Gastroesophageal sphincter (tissue), 4 donors: ENCODE results near the gene DOK7. TPM values are rescaled to one million over a fixed set of nuclear protein-coding genes. Genes with fewer than 3 reads are reported as not detected.

ENCODE experiments used
- ATAC-seq: fragments of 150-250 bp; one replicate; pipeline ENCODE4 v1.9.1; 2016; ENCODE audit warnings: mild to moderate bottlenecking, moderate library complexity
- H3K27ac ChIP-seq, 4 donors: fragments of 200-600 bp; sonication (generic) in 3 of 4; 1 replicate in 3 of 4; 2 replicates in 1 of 4; pipeline ENCODE4 v1.5.1; 2016 to 2019
- H3K27me3 ChIP-seq: fragments of 200-600 bp; sonication (generic); one replicate; pipeline ENCODE4 v1.5.1; 2019
- H3K36me3 ChIP-seq, 2 donors: fragments of 200-600 bp; sonication (generic); one replicate each; pipeline ENCODE4 v1.5.1; 2019; ENCODE audit warnings: control low read depth in 1 of 2
- H3K4me1 ChIP-seq, 3 donors: fragments of 200-600 bp; sonication (generic); 1 replicate in 2 of 3; 2 replicates in 1 of 3; pipeline ENCODE4 v1.5.1; 2016 to 2019; ENCODE audit warnings: control low read depth in 2 of 3
- H3K4me3 ChIP-seq, 2 donors: fragments of 200-600 bp; sonication (generic); one replicate each; pipeline ENCODE4 v1.5.1; 2019; ENCODE audit warnings: mild to moderate bottlenecking in 1 of 2, moderate library complexity in 1 of 2
- H3K9me3 ChIP-seq, 3 donors: fragments of 200-600 bp; sonication (generic); one replicate each; pipeline ENCODE4 v1.5.1; 2017 to 2019; ENCODE audit warnings: control low read depth in 2 of 3
- EP300 ChIP-seq: sonication (generic); formaldehyde crosslinking; IDR thresholded peaks from one replicate; pipeline ENCODE4 v1.6.1; 2017; ENCODE audit warnings: antibody characterized with exemption, mild to moderate bottlenecking
- POLR2A ChIP-seq, 2 donors: fragments of 450-650 bp; IDR thresholded peaks; one replicate each; pipeline ENCODE4 v1.6.1; 2017; ENCODE audit warnings: antibody characterized with exemption in 2 of 2, mild to moderate bottlenecking in 2 of 2, moderate library complexity in 1 of 2
- POLR2AphosphoS5 ChIP-seq: sonication (generic); formaldehyde crosslinking; IDR thresholded peaks from one replicate; pipeline ENCODE4 v1.6.1; 2017; ENCODE audit warnings: antibody characterized with exemption
- WGBS, 2 donors: methylation state at CpG; one replicate each; pipeline ENCODE4 v1.1.5; 2018; ENCODE audit warnings: low coverage in 1 of 2; 5-methylcytosine and 5-hydroxymethylcytosine counted together
- total RNA-seq, 4 donors: library from RNA; depleted of rRNA; stranded (reverse); fragments of >200 nt; gene quantifications; one replicate each; pipeline ENCODE4 v1.1.0, GENCODE V29; 2016
- TF ChIP-seq, protein P1 (sequence below), 4 experiments: fragments of 200-600 bp in 2 of 4; fragments of 450-650 bp in 2 of 4; sonication (generic) in 1 of 4; IDR thresholded peaks; one replicate each; pipeline ENCODE4 v1.5.1; 2017 to 2019; ENCODE audit warnings: antibody characterized with exemption in 4 of 4, mild to moderate bottlenecking in 2 of 4, moderate library complexity in 2 of 4

Gene DOK7
- total RNA-seq, 4 donors from 2014 or later: 0.32 to 5.3 (median 2.8) TPM

DNA sequence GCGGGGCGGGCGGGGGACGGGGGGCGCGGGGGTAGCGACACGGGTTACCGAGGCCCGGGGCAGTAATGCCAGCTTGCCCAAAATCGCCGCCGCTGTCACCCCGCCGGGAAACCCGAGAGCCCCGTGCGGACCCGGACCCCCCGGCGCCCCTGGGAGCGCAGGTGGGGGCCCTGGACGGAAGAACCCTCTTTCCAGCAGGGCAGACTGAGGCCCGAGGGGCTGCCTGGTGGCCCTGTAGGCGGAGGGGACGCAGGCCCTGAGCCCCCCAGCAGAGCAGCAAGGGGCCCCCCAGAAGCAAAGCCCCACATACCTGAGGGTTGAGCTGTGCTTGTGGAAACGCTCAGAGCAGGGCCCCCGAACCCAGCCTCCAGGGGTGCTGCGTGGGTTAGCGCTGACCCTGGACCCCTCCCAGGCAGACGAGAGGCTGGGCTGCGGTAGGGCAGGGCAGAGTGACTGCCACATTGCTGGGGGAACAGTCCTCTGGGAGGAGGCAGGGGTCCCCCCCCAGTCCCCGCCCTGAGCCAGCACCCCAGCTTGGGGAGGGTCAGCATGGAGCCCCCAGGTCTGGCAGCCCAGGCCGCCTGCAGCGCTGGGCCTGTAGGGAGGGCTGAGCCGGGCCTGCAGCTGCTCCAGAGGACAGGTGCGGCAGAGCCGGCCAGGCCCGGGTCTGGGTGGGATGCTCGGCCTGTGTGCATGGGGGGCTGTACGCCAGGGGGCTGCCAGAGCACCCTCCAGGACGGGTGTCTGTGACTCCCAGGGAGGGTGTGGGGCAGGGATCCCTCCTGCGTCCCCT lies 646 bp downstream of the DOK7 start:
- no peak for ATAC-seq
- WGBS, 2 donors: no CpG with 5 or more reads among the region's 43 CpGs
- peak overlapping the region in 1 of 4 donors; percentile 50 for H3K27ac ChIP-seq
- H3K27me3 ChIP-seq: peaks cover 19% of the 10 kb centered on the region
- H3K36me3 ChIP-seq: no peaks in the 10 kb centered on the region
- H3K4me3 ChIP-seq: peak overlapping the region; percentile 53 to 55
- H3K4me1 ChIP-seq: peaks cover 0 to 33% (median 0%) of the 10 kb centered on the region in 3 donors
- TF ChIP-seq POLR2AphosphoS5 (no peak), POLR2A (IDR thresholded peaks at IDR 0.05) (no peak), EP300 (no peak)
- TF ChIP-seq, protein P1, sequence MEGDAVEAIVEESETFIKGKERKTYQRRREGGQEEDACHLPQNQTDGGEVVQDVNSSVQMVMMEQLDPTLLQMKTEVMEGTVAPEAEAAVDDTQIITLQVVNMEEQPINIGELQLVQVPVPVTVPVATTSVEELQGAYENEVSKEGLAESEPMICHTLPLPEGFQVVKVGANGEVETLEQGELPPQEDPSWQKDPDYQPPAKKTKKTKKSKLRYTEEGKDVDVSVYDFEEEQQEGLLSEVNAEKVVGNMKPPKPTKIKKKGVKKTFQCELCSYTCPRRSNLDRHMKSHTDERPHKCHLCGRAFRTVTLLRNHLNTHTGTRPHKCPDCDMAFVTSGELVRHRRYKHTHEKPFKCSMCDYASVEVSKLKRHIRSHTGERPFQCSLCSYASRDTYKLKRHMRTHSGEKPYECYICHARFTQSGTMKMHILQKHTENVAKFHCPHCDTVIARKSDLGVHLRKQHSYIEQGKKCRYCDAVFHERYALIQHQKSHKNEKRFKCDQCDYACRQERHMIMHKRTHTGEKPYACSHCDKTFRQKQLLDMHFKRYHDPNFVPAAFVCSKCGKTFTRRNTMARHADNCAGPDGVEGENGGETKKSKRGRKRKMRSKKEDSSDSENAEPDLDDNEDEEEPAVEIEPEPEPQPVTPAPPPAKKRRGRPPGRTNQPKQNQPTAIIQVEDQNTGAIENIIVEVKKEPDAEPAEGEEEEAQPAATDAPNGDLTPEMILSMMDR (IDR thresholded peaks at IDR 0.05): no peak
- no peaks in the 10 kb centered on the region for H3K9me3 ChIP-seq

DNA sequence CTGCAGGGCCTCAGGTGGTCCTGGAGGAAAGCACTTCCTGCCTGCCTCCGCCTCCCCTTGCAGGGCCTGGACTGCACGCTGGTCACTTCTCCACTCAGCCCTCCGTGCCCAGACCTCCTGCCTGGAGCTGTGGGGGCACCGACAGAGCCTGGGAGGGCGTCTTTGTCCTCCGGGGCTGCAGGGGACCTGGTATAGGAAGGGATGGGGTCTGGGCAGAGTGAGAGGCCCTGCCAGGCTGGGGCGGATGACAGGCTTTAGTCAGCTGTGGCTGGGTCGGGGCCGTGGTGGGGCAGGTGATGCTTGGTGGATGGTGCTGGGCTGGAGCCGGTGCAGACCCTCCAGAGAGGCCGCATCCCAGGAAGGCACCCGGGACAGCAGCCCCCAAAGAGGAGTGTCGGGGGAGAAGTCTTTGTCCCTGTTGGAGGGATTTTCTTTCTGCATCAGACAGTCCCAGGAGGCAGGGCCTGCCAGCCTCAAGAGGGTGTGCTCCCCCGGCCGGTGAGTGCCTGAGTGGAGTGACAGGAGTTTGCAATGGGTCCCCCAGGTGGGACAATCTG lies 1.3 kb downstream of the DOK7 start:
- Histone ChIP-seq H3K9me3 (no peaks in the 10 kb centered on the region), H3K4me3 (peak overlapping the region in 1 of 2 donors; percentile 55), H3K27me3 (peaks cover 19% of the 10 kb centered on the region), H3K27ac (no peak overlapping the region), H3K4me1 (peaks cover 0 to 33% (median 0%) of the 10 kb centered on the region in 3 donors), H3K36me3 (no peaks in the 10 kb centered on the region)
- WGBS, 2 donors: no CpG with 5 or more reads among the region's 15 CpGs
- TF ChIP-seq POLR2A (IDR thresholded peaks at IDR 0.05): no peak
- TF ChIP-seq, protein P1 (IDR thresholded peaks at IDR 0.05): no peak
- no peak for TF ChIP-seq EP300
- ATAC-seq: no peak

DNA sequence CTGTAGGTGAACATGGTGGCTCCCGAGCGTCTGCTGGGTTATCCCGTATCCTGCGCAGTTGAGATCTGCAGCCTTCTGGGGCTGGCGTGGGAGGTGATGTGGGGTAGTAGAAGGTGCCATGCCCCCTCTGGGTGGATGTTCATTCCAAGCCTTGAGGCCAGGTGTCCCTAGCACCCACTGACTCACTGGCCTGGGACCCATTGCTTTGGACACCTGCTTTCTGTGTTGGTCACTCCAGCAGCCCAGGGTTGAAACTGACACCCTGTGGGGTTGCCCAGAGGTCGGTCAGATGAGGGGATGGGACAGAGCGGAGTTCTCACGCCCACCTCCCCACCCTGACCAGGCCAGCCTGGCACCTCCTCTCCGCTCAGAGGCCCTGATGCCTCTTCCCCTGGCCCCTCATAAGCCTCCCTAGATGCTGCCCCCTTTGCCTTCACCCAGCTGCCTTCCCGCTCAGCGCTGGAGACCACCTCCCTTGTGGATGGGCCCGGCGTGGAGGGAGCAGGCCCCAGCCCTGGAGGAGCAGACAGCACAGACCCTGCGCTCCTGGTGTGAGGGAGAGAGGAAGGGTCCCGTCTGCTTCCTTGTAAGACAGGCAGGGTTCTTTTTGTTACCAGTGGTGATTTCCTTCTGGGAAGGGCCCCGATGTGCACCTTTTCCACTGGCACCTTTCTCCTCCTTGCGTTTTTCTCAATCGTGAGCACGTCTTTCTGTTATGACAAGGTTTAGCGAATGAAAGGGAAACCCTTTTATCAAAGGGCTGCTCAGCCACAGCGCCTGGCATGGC lies 2.0 kb downstream of the DOK7 start:
- TF ChIP-seq POLR2AphosphoS5 (no peak), POLR2A (IDR thresholded peaks at IDR 0.05) (no peak)
- Histone ChIP-seq H3K4me3 (no peak overlapping the region), H3K27me3 (peaks cover 19% of the 10 kb centered on the region), H3K27ac (no peak overlapping the region), H3K9me3 (no peaks in the 10 kb centered on the region), H3K36me3 (no peaks in the 10 kb centered on the region), H3K4me1 (peaks cover 0 to 33% (median 0%) of the 10 kb centered on the region in 3 donors)
- no peak for ATAC-seq
- WGBS, 2 donors: 90 to 95% methylated on average over 3 to 11 of the region's 21 CpGs

DNA sequence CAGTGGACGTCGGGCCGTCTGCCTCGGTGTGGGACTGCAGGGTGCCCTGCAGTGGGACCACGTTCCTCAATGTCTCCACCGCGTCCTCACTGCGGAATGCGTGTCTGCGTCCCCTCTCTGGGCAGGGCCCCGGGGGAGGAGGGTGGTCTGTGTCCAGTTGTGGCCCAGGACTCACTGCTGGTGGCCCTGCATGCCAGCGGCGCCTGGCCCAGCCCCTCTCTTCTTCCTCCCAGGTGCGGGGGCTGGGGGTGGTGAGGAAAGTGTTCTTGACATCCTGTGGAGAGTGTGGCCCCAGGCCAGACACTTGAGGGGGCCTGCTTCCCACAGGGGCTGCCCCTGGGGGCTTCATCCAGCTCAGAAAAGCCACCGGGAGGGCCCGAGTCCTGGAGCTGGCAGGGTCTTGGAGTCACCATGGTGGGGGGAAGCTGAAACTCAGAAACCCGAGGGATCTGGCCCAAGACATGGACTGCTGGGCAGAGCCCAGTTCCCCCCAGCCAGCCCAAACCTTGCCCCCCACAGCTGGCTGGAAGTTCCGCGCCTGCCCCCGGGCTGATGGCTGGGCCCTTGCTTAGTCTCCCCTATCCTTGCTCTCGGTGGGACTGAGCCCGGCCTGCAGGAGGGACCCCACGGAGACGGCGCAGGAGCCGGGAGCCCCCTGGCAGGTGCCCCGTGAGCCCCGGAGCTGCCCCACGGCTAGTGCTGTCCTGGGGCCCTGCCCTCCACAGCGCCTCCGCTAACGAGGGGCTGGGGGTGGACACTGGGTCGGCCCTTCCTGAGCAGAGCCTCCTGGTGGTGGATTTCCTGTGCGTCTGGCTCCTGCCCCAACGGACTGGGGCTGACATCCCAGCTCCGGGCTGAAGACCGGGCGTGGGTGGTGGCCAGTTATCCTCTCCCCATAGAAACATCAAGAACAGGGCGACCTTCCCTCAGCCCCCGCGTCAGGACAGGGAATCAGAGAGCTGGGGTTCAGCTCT lies 2.9 kb downstream of the DOK7 start:
- peaks cover 19% of the 10 kb centered on the region for H3K27me3 ChIP-seq
- H3K36me3 ChIP-seq: no peaks in the 10 kb centered on the region
- TF ChIP-seq POLR2AphosphoS5 (no peak), POLR2A (IDR thresholded peaks at IDR 0.05) (no peak), EP300 (no peak)
- TF ChIP-seq, protein P1 (IDR thresholded peaks at IDR 0.05): no peak
- no peak overlapping the region for H3K4me3 ChIP-seq
- no peak for ATAC-seq
- H3K4me1 ChIP-seq: peaks cover 0 to 32% (median 0%) of the 10 kb centered on the region in 3 donors
- H3K9me3 ChIP-seq: no peaks in the 10 kb centered on the region
- no peak overlapping the region for H3K27ac ChIP-seq
- WGBS, 2 donors: 30 to 95% methylated on average over 4 to 5 of the region's 41 CpGs
